Panc1 (cell line): ENCODE results near the gene MAD1L1.

Experiments
- CTCF ChIP-seq: fragments of 450-650 bp; IDR thresholded peaks from 2 replicates; pipeline ENCODE4 v1.5.1; 2017; ENCODE audit warnings: mild to moderate bottlenecking
- POLR2AphosphoS5 ChIP-seq: IDR thresholded peaks from 2 replicates; pipeline ENCODE4 v1.6.1; 2012; ENCODE audit warnings: mild to moderate bottlenecking, low read depth, low read length, moderate library complexity
- SIN3A ChIP-seq: IDR thresholded peaks from 2 replicates; pipeline ENCODE4 v1.6.1; 2012; ENCODE audit warnings: low read depth, mild to moderate bottlenecking, low read length, moderate library complexity, borderline replicate concordance; ENCODE audit not compliant: insufficient read depth

DNA sequence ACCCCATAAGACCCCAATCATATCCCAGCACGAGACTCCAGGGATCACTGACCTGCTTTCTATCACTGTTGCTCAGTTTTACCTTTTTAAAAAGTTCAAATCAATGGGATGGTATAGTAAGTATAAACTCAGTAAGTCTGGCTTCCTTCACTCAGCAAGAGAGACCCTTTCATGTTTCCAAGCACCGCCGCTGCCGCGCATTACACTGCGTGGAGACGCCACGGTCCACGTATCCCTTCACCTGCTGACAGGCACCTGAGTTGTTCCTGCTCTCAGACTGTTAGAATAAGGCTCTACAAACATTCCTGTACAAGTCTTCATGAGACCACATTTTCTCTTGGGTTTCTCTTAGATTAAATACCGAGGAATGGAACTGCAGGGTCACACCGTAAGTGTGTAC lies 28.3 kb downstream of the MAD1L1 start:
- TF ChIP-seq SIN3A, result no peak
- TF ChIP-seq CTCF, result no peak
- no peak for TF ChIP-seq POLR2AphosphoS5
